OCI-LY7 (cell line): ENCODE measurements around the gene GPATCH8.

Experiments used
- CTCF ChIP-seq: fragments of 200-600 bp; sonication (generic); conservative IDR thresholded peaks from 2 replicates; pipeline ENCODE4 v1.5.1; 2014; ENCODE audit warnings: mild to moderate bottlenecking, antibody characterized with exemption, low read length, moderate library complexity, mixed read lengths
- EZH2phosphoT487 ChIP-seq: fragments of 200-600 bp; sonication (generic); IDR thresholded peaks from 2 replicates; pipeline ENCODE4 v1.6.1; 2018; ENCODE audit warnings: low read depth, borderline replicate concordance, mild to moderate bottlenecking, mixed run types, antibody characterized with exemption, low read length, moderate library complexity, mixed read lengths

- TF ChIP-seq CTCF (no peak), EZH2phosphoT487 (no peak)
Measured at GRCh38 chr17:44348988-44349364, 154.2 kb downstream of the GPATCH8 start.
